KMS-11 (cell line): Measurements from ENCODE around the gene OLFML2B.

ENCODE experiments used
- H2AFZ ChIP-seq: fragments of 200-600 bp; sonication (generic); 2 replicates; pipeline ENCODE4 v1.6.1; 2016; ENCODE audit warnings: antibody characterized with exemption, mixed run types, low read depth
- H3K27ac ChIP-seq: fragments of 200-600 bp; sonication (generic); 2 replicates; pipeline ENCODE4 v1.6.1; 2016; ENCODE audit warnings: mild to moderate bottlenecking, mixed run types
- H3K27me3 ChIP-seq: fragments of 200-600 bp; sonication (generic); 2 replicates; pipeline ENCODE4 v1.6.1; 2017; ENCODE audit warnings: mild to moderate bottlenecking, low read depth, mixed run types, moderate library complexity; ENCODE audit not compliant: insufficient read depth
- H3K36me3 ChIP-seq: fragments of 200-600 bp; sonication (generic); 2 replicates; pipeline ENCODE4 v1.6.1; 2017; ENCODE audit warnings: mild to moderate bottlenecking, mixed run types; ENCODE audit not compliant: insufficient read depth
- H3K4me1 ChIP-seq: fragments of 200-600 bp; sonication (generic); 2 replicates; pipeline ENCODE4 v1.6.1; 2016; ENCODE audit warnings: mild to moderate bottlenecking, low read depth, mixed run types; ENCODE audit not compliant: poor library complexity, severe bottlenecking
- H3K4me2 ChIP-seq: fragments of 200-600 bp; sonication (generic); 2 replicates; pipeline ENCODE4 v1.7.0; 2016; ENCODE audit warnings: mild to moderate bottlenecking, mixed run types
- H3K4me3 ChIP-seq: fragments of 200-600 bp; sonication (generic); IDR thresholded peaks from 2 replicates; pipeline ENCODE4 v1.6.1; 2017; ENCODE audit warnings: low read depth, low read length, mixed read lengths; ENCODE audit not compliant: insufficient read depth
- H3K79me2 ChIP-seq: fragments of 200-600 bp; sonication (generic); 2 replicates; pipeline ENCODE4 v1.6.1; 2016; ENCODE audit warnings: low read depth, mixed run types; ENCODE audit not compliant: insufficient read depth
- H3K9ac ChIP-seq: fragments of 200-600 bp; sonication (generic); 2 replicates; pipeline ENCODE4 v1.6.1; 2016; ENCODE audit warnings: mild to moderate bottlenecking, mixed run types
- H4K20me1 ChIP-seq: fragments of 200-600 bp; sonication (generic); 2 replicates; pipeline ENCODE4 v1.6.1; 2016; ENCODE audit warnings: mild to moderate bottlenecking, mixed run types; ENCODE audit not compliant: insufficient read depth
- CTCF ChIP-seq: fragments of 200-600 bp; sonication (generic); conservative IDR thresholded peaks from 2 replicates; pipeline ENCODE4 v1.6.1; 2017; ENCODE audit warnings: low read depth, mild to moderate bottlenecking, antibody characterized with exemption, low read length, moderate library complexity, mixed read lengths

The OLFML2B gene

GRCh38 chr1:161945306-161946060 is 78.2 kb downstream of the OLFML2B start:
- Histone ChIP-seq H3K36me3 (no peaks in the 10 kb centered on the region), H2AFZ (no peak overlapping the region), H3K9ac (no peak overlapping the region), H3K4me3 (no peak overlapping the region), H3K27ac (no peak overlapping the region), H3K79me2 (no peaks in the 10 kb centered on the region), H3K4me2 (no peak overlapping the region), H3K4me1 (peaks cover 8% of the 10 kb centered on the region), H4K20me1 (no peaks in the 10 kb centered on the region), H3K27me3 (no peaks in the 10 kb centered on the region)
- TF ChIP-seq CTCF, result no peak

- H2AFZ ChIP-seq, result no peak overlapping the region
- no peaks in the 10 kb centered on the region for H3K36me3 ChIP-seq
- TF ChIP-seq CTCF, result no peak
- H3K9ac ChIP-seq, result no peak overlapping the region
- H4K20me1 ChIP-seq, result no peaks in the 10 kb centered on the region
- H3K27me3 ChIP-seq, result no peaks in the 10 kb centered on the region
- no peak overlapping the region for H3K4me2 ChIP-seq
- H3K4me3 ChIP-seq, result no peak overlapping the region
- H3K79me2 ChIP-seq, result no peaks in the 10 kb centered on the region
- H3K27ac ChIP-seq, result no peak overlapping the region
- H3K4me1 ChIP-seq, result peaks cover 8% of the 10 kb centered on the region
Observed at GRCh38 chr1:161944381-161944780, 79.3 kb downstream of the OLFML2B start.

DNA sequence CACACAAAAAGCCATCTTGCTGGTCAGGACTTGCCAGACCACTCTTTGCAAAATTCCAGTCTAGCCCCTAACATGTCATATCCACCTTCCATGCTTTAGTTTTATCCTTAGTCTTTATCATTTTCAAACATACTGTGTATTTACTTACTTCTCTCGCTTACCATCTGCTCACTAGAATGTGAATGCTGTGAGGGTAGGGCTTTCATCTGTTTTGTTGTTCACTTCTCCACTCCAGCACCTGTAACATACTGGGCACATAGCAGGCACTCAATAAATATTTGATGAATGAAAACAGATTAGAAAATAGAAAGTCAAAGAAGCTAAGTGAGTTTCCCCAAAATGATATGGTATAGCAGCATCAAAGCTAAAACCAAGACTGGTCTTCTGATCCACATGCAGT is 79.9 kb downstream of the OLFML2B start:
- TF ChIP-seq CTCF, result no peak
- Histone ChIP-seq H3K4me2 (no peak overlapping the region), H3K36me3 (no peaks in the 10 kb centered on the region), H3K9ac (no peak overlapping the region), H2AFZ (no peak overlapping the region), H3K4me3 (no peak overlapping the region), H3K79me2 (no peaks in the 10 kb centered on the region), H3K4me1 (peaks cover 8% of the 10 kb centered on the region), H4K20me1 (no peaks in the 10 kb centered on the region), H3K27ac (no peak overlapping the region), H3K27me3 (no peaks in the 10 kb centered on the region)

GRCh38 chr1:161941726-161942436 is 81.8 kb downstream of the OLFML2B start:
- H3K4me3 ChIP-seq, result no peak overlapping the region
- H3K9ac ChIP-seq, result no peak overlapping the region
- H3K27me3 ChIP-seq, result no peaks in the 10 kb centered on the region
- peaks cover 8% of the 10 kb centered on the region for H3K4me1 ChIP-seq
- H3K27ac ChIP-seq, result no peak overlapping the region
- H3K4me2 ChIP-seq, result no peak overlapping the region
- H2AFZ ChIP-seq, result no peak overlapping the region
- no peaks in the 10 kb centered on the region for H3K79me2 ChIP-seq
- no peak for TF ChIP-seq CTCF
- no peaks in the 10 kb centered on the region for H4K20me1 ChIP-seq
- no peaks in the 10 kb centered on the region for H3K36me3 ChIP-seq
